Omental fat pad (tissue), 4 donors: ENCODE data around the gene ZNF70. TPM values are rescaled to one million over a fixed set of nuclear protein-coding genes. Genes with fewer than 3 reads are reported as not detected.

ENCODE experiments used
- ATAC-seq: fragments of 150-250 bp; one replicate; pipeline ENCODE4 v1.9.1; 2016; ENCODE audit warnings: mild to moderate bottlenecking, moderate library complexity; ENCODE audit not compliant: low FRiP score
- DNase-seq: peaks from one replicate; pipeline ENCODE4 v3.0.0-alpha.2; 2019; ENCODE audit warnings: low spot score
- CTCF ChIP-seq, 3 donors: fragments of 450-650 bp; IDR thresholded peaks; one replicate each; pipeline ENCODE4 v1.5.1; 2016 to 2017; ENCODE audit warnings: antibody characterized with exemption in 3 of 3, mild to moderate bottlenecking in 3 of 3, moderate library complexity in 2 of 3
- total RNA-seq, 4 donors: library from RNA; depleted of rRNA; stranded (reverse); fragments of >200 nt; gene quantifications; one replicate each; pipeline ENCODE4 v1.1.0, GENCODE V29; 2016

Gene ZNF70
- total RNA-seq, 4 donors from 2014 or later, result 2.8 to 5.1 (median 4.0) TPM

GRCh38 chr22:23759566-23759965 is 8.7 kb upstream of the ZNF70 start:
- no peak for ATAC-seq
- TF ChIP-seq CTCF (IDR thresholded peaks at IDR 0.05), result no peak
- no peak for DNase-seq

GRCh38 chr22:23756891-23757290 is 6.0 kb upstream of the ZNF70 start:
- no peak for ATAC-seq
- no peak for DNase-seq
- no peak for TF ChIP-seq CTCF (IDR thresholded peaks at IDR 0.05)

- TF ChIP-seq CTCF (IDR thresholded peaks at IDR 0.05), result no peak
- ATAC-seq, result no peak
- DNase-seq, result no peak
These were observed 4.8 kb upstream of the ZNF70 start for GRCh38 chr22:23755711-23756110.

- DNase-seq, result no peak
- no peak for ATAC-seq
- no peak for TF ChIP-seq CTCF (IDR thresholded peaks at IDR 0.05)
These were observed 4.2 kb upstream of the ZNF70 start for GRCh38 chr22:23754980-23755636.

GRCh38 chr22:23754220-23754919 is 3.5 kb upstream of the ZNF70 start, which contains the start of gene VPREB3:
VPREB3 (minus strand) TSS chr22:23754425; CDS start chr22:23754363, 62 bp downstream.
- DNase-seq (no peak), ATAC-seq (no peak)

GRCh38 chr22:23753385-23753784 is 2.5 kb upstream of the ZNF70 start:
- DNase-seq, result no peak
- TF ChIP-seq CTCF (IDR thresholded peaks at IDR 0.05), result no peak
- ATAC-seq, result no peak

More at GRCh38 chr22:23754220-23754919, 3.5 kb upstream of the ZNF70 start, which contains the start of gene VPREB3:
- no peak for TF ChIP-seq CTCF (IDR thresholded peaks at IDR 0.05)

- no peak for DNase-seq
- no peak for TF ChIP-seq CTCF (IDR thresholded peaks at IDR 0.05)
- no peak for ATAC-seq
These were observed 1.8 kb upstream of the ZNF70 start for GRCh38 chr22:23752750-23753149.
